Thyroid gland (tissue), 4 donors: ENCODE results near the gene RCAN1. TPM values are rescaled to one million over a fixed set of nuclear protein-coding genes. Genes with fewer than 3 reads are reported as not detected.

Experiments
- DNase-seq, 2 donors: peaks; one replicate each; pipeline ENCODE4 v3.0.0-alpha.2; 2019
- H3K27ac ChIP-seq, 3 donors: fragments of 200-600 bp; sonication (generic); 1 replicate in 2 of 3; 2 replicates in 1 of 3; pipeline ENCODE4 v1.5.1; 2016 to 2019; ENCODE audit warnings: mild to moderate bottlenecking in 1 of 3, moderate library complexity in 1 of 3
- H3K27me3 ChIP-seq: fragments of 200-600 bp; sonication (generic); one replicate; pipeline ENCODE4 v1.5.1; 2019
- H3K36me3 ChIP-seq, 2 donors: fragments of 200-600 bp; sonication (generic); one replicate each; pipeline ENCODE4 v1.5.1; 2016 to 2019
- H3K4me1 ChIP-seq, 2 donors: fragments of 200-600 bp; sonication (generic); one replicate each; pipeline ENCODE4 v1.5.1; 2017 to 2019
- H3K4me3 ChIP-seq, 3 donors: fragments of 200-600 bp; sonication (generic); replicated peaks in 1 of 3; 1 replicate in 2 of 3; 2 replicates in 1 of 3; pipeline ENCODE4 v1.5.1; 2016; ENCODE audit warnings: mild to moderate bottlenecking in 1 of 3
- H3K9me3 ChIP-seq: fragments of 200-600 bp; sonication (generic); one replicate; pipeline ENCODE4 v1.5.1; 2017
- CTCF ChIP-seq, 6 experiments: fragments of 200-600 bp in 3 of 6; fragments of 450-650 bp in 3 of 6; sonication (generic) in 3 of 6; IDR thresholded peaks; one replicate each; pipeline ENCODE4 v1.5.1; 2016 to 2019; ENCODE audit warnings: antibody characterized with exemption in 6 of 6, mild to moderate bottlenecking in 2 of 6, inconsistent platforms in 1 of 6, moderate library complexity in 1 of 6
- POLR2A ChIP-seq, 2 donors: fragments of 450-650 bp; IDR thresholded peaks; one replicate each; pipeline ENCODE4 v1.6.1; 2017; ENCODE audit warnings: antibody characterized with exemption in 2 of 2, mild to moderate bottlenecking in 2 of 2, moderate library complexity in 1 of 2
- WGBS, 2 donors: methylation state at CpG; one replicate each; pipeline ENCODE4 v1.1.5; 2017; 5-methylcytosine and 5-hydroxymethylcytosine counted together
- intact Hi-C: fragments of 100-400 bp; cut with DNase I; formaldehyde crosslinking; loops from one replicate; pipeline ENCODE4 v1.15.1; 2023
- total RNA-seq, 4 donors: library from RNA; depleted of rRNA; stranded (reverse); fragments of >200 nt; gene quantifications; one replicate each; pipeline ENCODE4 v1.2.3, GENCODE V29; 2016

The RCAN1 gene
- total RNA-seq, 4 donors from 2014 or later, result 24.5 to 32.7 (median 29.0) TPM

- H3K36me3 ChIP-seq, result peaks cover 6 to 7% of the 10 kb centered on the region in 2 donors
- intact Hi-C loops, result no loop called here
- no peak for DNase-seq
- WGBS, 2 donors, result 69 to 73% methylated on average over 6 of the region's 6 CpGs
- TF ChIP-seq POLR2A (IDR thresholded peaks at IDR 0.05) (no peak), CTCF (IDR thresholded peaks at IDR 0.05) (no peak)
- no peaks in the 10 kb centered on the region for H3K27me3 ChIP-seq
- peaks cover 7 to 36% of the 10 kb centered on the region in 2 donors for H3K4me1 ChIP-seq
- H3K9me3 ChIP-seq, result no peaks in the 10 kb centered on the region
- peak overlapping the region in 1 of 3 donors; percentile 10 for H3K27ac ChIP-seq
- no peak overlapping the region for H3K4me3 ChIP-seq
Measured at GRCh38 chr21:34522284-34522683, 92.6 kb downstream of the RCAN1 start.

- no peak overlapping the region for H3K4me3 ChIP-seq
- DNase-seq, result no peak
- H3K4me1 ChIP-seq, result peaks cover 8 to 36% of the 10 kb centered on the region in 2 donors
- intact Hi-C loops, result no loop called here
- peak overlapping the region in 2 of 3 donors; percentile 10 to 62 for H3K27ac ChIP-seq
- H3K9me3 ChIP-seq, result no peaks in the 10 kb centered on the region
- TF ChIP-seq CTCF (IDR thresholded peaks at IDR 0.05) (no peak), POLR2A (IDR thresholded peaks at IDR 0.05) (no peak)
- WGBS, 2 donors, result 98 to 99% methylated on average over 7 of the region's 7 CpGs
- no peaks in the 10 kb centered on the region for H3K27me3 ChIP-seq
- peaks cover 6 to 7% of the 10 kb centered on the region in 2 donors for H3K36me3 ChIP-seq
Measured at GRCh38 chr21:34521561-34521960, 93.4 kb downstream of the RCAN1 start.

GRCh38 chr21:34520764-34521508 is 94.0 kb downstream of the RCAN1 start:
- H3K9me3 ChIP-seq, result no peaks in the 10 kb centered on the region
- no peak for TF ChIP-seq POLR2A (IDR thresholded peaks at IDR 0.05)
- no peak for TF ChIP-seq CTCF (IDR thresholded peaks at IDR 0.05)
- no peaks in the 10 kb centered on the region for H3K27me3 ChIP-seq
- no peak overlapping the region for H3K4me3 ChIP-seq
- no peak for DNase-seq
- peak overlapping the region in 2 of 3 donors; percentile 62 to 63 for H3K27ac ChIP-seq
- WGBS, 2 donors, result 93% methylated on average over 20 of the region's 20 CpGs
- intact Hi-C loops, result no loop called here
- peaks cover 6 to 7% of the 10 kb centered on the region in 2 donors for H3K36me3 ChIP-seq
- peaks cover 11 to 36% of the 10 kb centered on the region in 2 donors for H3K4me1 ChIP-seq

- WGBS, 2 donors, result 79 to 82% methylated on average over 6 of the region's 6 CpGs
- no peak for TF ChIP-seq POLR2A (IDR thresholded peaks at IDR 0.05)
- TF ChIP-seq CTCF (IDR thresholded peaks at IDR 0.05), result no peak
- intact Hi-C loops, result no loop called here
- Histone ChIP-seq H3K36me3 (peaks cover 6 to 7% of the 10 kb centered on the region in 2 donors), H3K4me1 (peaks cover 11 to 29% of the 10 kb centered on the region in 2 donors), H3K27me3 (no peaks in the 10 kb centered on the region), H3K4me3 (no peak overlapping the region), H3K9me3 (no peaks in the 10 kb centered on the region), H3K27ac (peak overlapping the region in 2 of 3 donors; percentile 62 to 63)
- DNase-seq, result no peak
Measured at GRCh38 chr21:34520281-34520680, 94.6 kb downstream of the RCAN1 start.

- TF ChIP-seq POLR2A (IDR thresholded peaks at IDR 0.05), result no peak
- TF ChIP-seq CTCF (IDR thresholded peaks at IDR 0.05), result no peak
- no peaks in the 10 kb centered on the region for H3K9me3 ChIP-seq
- peak overlapping the region in 2 of 3 donors; percentile 62 to 63 for H3K27ac ChIP-seq
- intact Hi-C loops, result no loop called here
- H3K4me1 ChIP-seq, result peaks cover 5 to 23% of the 10 kb centered on the region in 2 donors
- peaks cover 6 to 7% of the 10 kb centered on the region in 2 donors for H3K36me3 ChIP-seq
- H3K4me3 ChIP-seq, result no peak overlapping the region
- H3K27me3 ChIP-seq, result no peaks in the 10 kb centered on the region
- peak in 1 of 2 donors; percentile 14 for DNase-seq
- WGBS, 2 donors, result 77 to 84% methylated on average over 8 of the region's 8 CpGs
Measured at GRCh38 chr21:34519694-34520093, 95.2 kb downstream of the RCAN1 start.
